Keratinocyte (primary cell): ENCODE results near the gene PCDH8. TPM values are rescaled to one million over a fixed set of nuclear protein-coding genes. Genes with fewer than 3 reads are reported as not detected.

Source experiments
- DNase-seq: peaks from one replicate; pipeline ENCODE4 v3.0.0-alpha.2; 2011; ENCODE audit warnings: low read depth, missing footprints, low spot score
- FAIRE-seq: peaks from 2 replicates; lab custom pipeline; 2011; peaks lifted over from hg19 to GRCh38; lab: Jason Lieb, UNC
- H2AFZ ChIP-seq: 2 replicates; pipeline ENCODE4 v1.6.0; 2012; ENCODE audit warnings: low read length, control low read depth, inconsistent platforms; ENCODE audit not compliant: control insufficient read depth
- H3K27ac ChIP-seq: 2 replicates; pipeline ENCODE4 v1.5.1; 2011; ENCODE audit warnings: low read length; ENCODE audit not compliant: control insufficient read depth, insufficient read depth
- H3K27me3 ChIP-seq: 3 replicates; pipeline ENCODE4 v1.6.0; 2011; ENCODE audit warnings: low read length; ENCODE audit not compliant: control insufficient read depth, insufficient read depth; ENCODE audit errors: extremely low read depth
- H3K36me3 ChIP-seq, 2 experiments: 2 replicates in 1 of 2; 3 replicates in 1 of 2; pipeline ENCODE4 v1.5.1; 2011; ENCODE audit warnings: low read length in 2 of 2, mild to moderate bottlenecking in 1 of 2; ENCODE audit not compliant: control insufficient read depth in 2 of 2, insufficient read depth in 2 of 2; ENCODE audit errors: extremely low read depth in 1 of 2
- H3K4me1 ChIP-seq: 3 replicates; pipeline ENCODE4 v1.5.1; 2011; ENCODE audit warnings: low read length; ENCODE audit not compliant: control insufficient read depth, insufficient read depth; ENCODE audit errors: extremely low read depth
- H3K4me2 ChIP-seq: 3 replicates; pipeline ENCODE4 v1.6.0; 2011; ENCODE audit warnings: low read depth, low read length; ENCODE audit not compliant: control insufficient read depth, insufficient read depth; ENCODE audit errors: extremely low read depth
- H3K4me3 ChIP-seq, 3 experiments: fragments of 200-600 bp in 1 of 3; sonication (generic) in 1 of 3; 2 replicates in 2 of 3; 3 replicates in 1 of 3; pipeline ENCODE4 v1.5.1; 2011 to 2016; ENCODE audit warnings: low read length in 3 of 3, mild to moderate bottlenecking in 3 of 3, control low read depth in 2 of 3, inconsistent platforms in 1 of 3, low read depth in 1 of 3, mixed read lengths in 1 of 3, mixed run types in 1 of 3, moderate library complexity in 1 of 3; ENCODE audit not compliant: control insufficient read depth in 2 of 3, insufficient read depth in 2 of 3; ENCODE audit errors: extremely low read depth in 1 of 3
- H3K79me2 ChIP-seq: 2 replicates; pipeline ENCODE4 v1.6.0; 2012; ENCODE audit warnings: low read length; ENCODE audit not compliant: control insufficient read depth, insufficient read depth
- H3K9ac ChIP-seq: 3 replicates; pipeline ENCODE4 v1.6.0; 2011; ENCODE audit warnings: low read length; ENCODE audit not compliant: control insufficient read depth, insufficient read depth; ENCODE audit errors: extremely low read depth
- H3K9me1 ChIP-seq: 3 replicates; pipeline ENCODE4 v1.6.0; 2011; ENCODE audit warnings: low read length; ENCODE audit not compliant: control insufficient read depth, insufficient read depth; ENCODE audit errors: extremely low read depth
- H3K9me3 ChIP-seq: 2 replicates; pipeline ENCODE4 v1.5.1; 2012; ENCODE audit warnings: low read depth, low read length; ENCODE audit not compliant: control insufficient read depth
- H4K20me1 ChIP-seq: 3 replicates; pipeline ENCODE4 v1.6.0; 2011; ENCODE audit warnings: low read length; ENCODE audit not compliant: control insufficient read depth, insufficient read depth; ENCODE audit errors: extremely low read depth
- EZH2 ChIP-seq: IDR thresholded peaks from one replicate; pipeline ENCODE4 v1.6.1; 2012; ENCODE audit warnings: inconsistent platforms, mild to moderate bottlenecking, low read length, moderate library complexity
- dilution Hi-C: fragments of 300-500 bp; cut with MboI; formaldehyde crosslinking; loops from one replicate; pipeline ENCODE4 v1.7.0; 2020; ENCODE audit warnings: low sequenced_read_pairs; ENCODE audit not compliant: extremely low pct_ligation_motif_present
- polyA plus RNA-seq, 5 experiments: library from polyadenylated mRNA; depleted of rRNA in 3 of 5; stranded (reverse) in 3 of 5; stranded (forward) in 1 of 5; unstranded in 1 of 5; fragments of >200 nt; gene quantifications; 1 replicate in 1 of 5; 2 replicates in 3 of 5; 3 replicates in 1 of 5; pipeline versions ENCODE4 v1.2.1 to v1.2.3, GENCODE V29; 2011 to 2012; ENCODE audit warnings: missing spikeins in 2 of 5, low read depth in 1 of 5, low replicate concordance in 1 of 5
- TF ChIP-seq, protein P1 (sequence below), 3 experiments: IDR thresholded peaks in 1 of 3; conservative IDR thresholded peaks in 1 of 3; optimal IDR thresholded peaks in 1 of 3; 2 replicates in 2 of 3; 3 replicates in 1 of 3; pipeline versions ENCODE3 to v1.5.1; 2011; ENCODE audit warnings: low read length in 3 of 3, mild to moderate bottlenecking in 3 of 3, moderate library complexity in 2 of 3, control low read depth in 1 of 3, inconsistent platforms in 1 of 3; ENCODE audit not compliant: insufficient read depth in 2 of 3; ENCODE audit errors: extremely low read depth in 1 of 3

PCDH8 gene
- polyA plus RNA-seq, 1 donor (not counting 4 experiments of a cell fraction or from before 2014, with no cell fraction given), result not detected

DNA sequence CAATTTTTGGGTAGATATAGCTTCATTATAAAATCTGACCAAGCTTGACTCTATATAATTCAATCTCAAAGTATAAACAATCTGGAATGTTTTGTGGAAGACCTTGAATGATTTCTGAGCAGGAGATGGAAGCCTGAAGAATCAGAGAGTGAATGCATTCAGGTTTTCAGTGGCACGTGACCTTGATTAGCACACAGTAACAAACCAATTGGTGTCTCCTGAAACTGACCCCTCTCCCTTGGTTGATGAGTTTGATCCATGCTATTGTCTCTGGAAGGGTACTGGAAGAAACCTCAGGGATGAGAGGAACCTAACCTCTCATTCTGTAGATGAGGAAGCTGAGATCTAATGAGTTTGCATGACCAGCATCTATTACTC is 39.6 kb downstream of the PCDH8 start:
- H3K9ac ChIP-seq, result no peak overlapping the region
- no peaks in the 10 kb centered on the region for H4K20me1 ChIP-seq
- no peaks in the 10 kb centered on the region for H3K9me1 ChIP-seq
- H3K36me3 ChIP-seq, result no peaks in the 10 kb centered on the region
- no peaks in the 10 kb centered on the region for H3K4me1 ChIP-seq
- DNase-seq, result no peak
- no peaks in the 10 kb centered on the region for H3K9me3 ChIP-seq
- no peaks in the 10 kb centered on the region for H3K27me3 ChIP-seq
- H3K79me2 ChIP-seq, result no peaks in the 10 kb centered on the region
- H3K4me2 ChIP-seq, result no peak overlapping the region
- no peak for FAIRE-seq
- dilution Hi-C loops, result no loop called here
- no peak for TF ChIP-seq EZH2
- TF ChIP-seq, protein P1, sequence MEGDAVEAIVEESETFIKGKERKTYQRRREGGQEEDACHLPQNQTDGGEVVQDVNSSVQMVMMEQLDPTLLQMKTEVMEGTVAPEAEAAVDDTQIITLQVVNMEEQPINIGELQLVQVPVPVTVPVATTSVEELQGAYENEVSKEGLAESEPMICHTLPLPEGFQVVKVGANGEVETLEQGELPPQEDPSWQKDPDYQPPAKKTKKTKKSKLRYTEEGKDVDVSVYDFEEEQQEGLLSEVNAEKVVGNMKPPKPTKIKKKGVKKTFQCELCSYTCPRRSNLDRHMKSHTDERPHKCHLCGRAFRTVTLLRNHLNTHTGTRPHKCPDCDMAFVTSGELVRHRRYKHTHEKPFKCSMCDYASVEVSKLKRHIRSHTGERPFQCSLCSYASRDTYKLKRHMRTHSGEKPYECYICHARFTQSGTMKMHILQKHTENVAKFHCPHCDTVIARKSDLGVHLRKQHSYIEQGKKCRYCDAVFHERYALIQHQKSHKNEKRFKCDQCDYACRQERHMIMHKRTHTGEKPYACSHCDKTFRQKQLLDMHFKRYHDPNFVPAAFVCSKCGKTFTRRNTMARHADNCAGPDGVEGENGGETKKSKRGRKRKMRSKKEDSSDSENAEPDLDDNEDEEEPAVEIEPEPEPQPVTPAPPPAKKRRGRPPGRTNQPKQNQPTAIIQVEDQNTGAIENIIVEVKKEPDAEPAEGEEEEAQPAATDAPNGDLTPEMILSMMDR (optimal IDR thresholded peaks at IDR 0.05 in 1 of 3, IDR thresholded peaks at IDR 0.05 in 1 of 3, conservative IDR thresholded peaks at IDR 0.05 in 1 of 3; ENCODE audit: extremely low read depth in 1 of 3, insufficient read depth in 2 of 3, low read length in 3 of 3), result no peak
- no peak overlapping the region for H3K27ac ChIP-seq
- no peak overlapping the region for H2AFZ ChIP-seq
- no peak overlapping the region for H3K4me3 ChIP-seq

- DNase-seq (no peak), FAIRE-seq (no peak)
- no peak overlapping the region for H2AFZ ChIP-seq
- H3K36me3 ChIP-seq, result no peaks in the 10 kb centered on the region
- H3K27ac ChIP-seq, result no peak overlapping the region
- dilution Hi-C loops, result no loop called here
- no peaks in the 10 kb centered on the region for H3K27me3 ChIP-seq
- H4K20me1 ChIP-seq, result no peaks in the 10 kb centered on the region
- H3K4me2 ChIP-seq, result no peak overlapping the region
- no peaks in the 10 kb centered on the region for H3K9me1 ChIP-seq
- H3K9me3 ChIP-seq, result no peaks in the 10 kb centered on the region
- no peaks in the 10 kb centered on the region for H3K79me2 ChIP-seq
- H3K4me3 ChIP-seq, result no peak overlapping the region
- no peaks in the 10 kb centered on the region for H3K4me1 ChIP-seq
- no peak overlapping the region for H3K9ac ChIP-seq
- TF ChIP-seq, protein P1 (optimal IDR thresholded peaks at IDR 0.05 in 1 of 3, IDR thresholded peaks at IDR 0.05 in 1 of 3, conservative IDR thresholded peaks at IDR 0.05 in 1 of 3; ENCODE audit: extremely low read depth in 1 of 3, insufficient read depth in 2 of 3, low read length in 3 of 3), result no peak
- TF ChIP-seq EZH2, result no peak
These were observed 42.4 kb downstream of the PCDH8 start for GRCh38 chr13:52806029-52806428.
